H1 (cell line): ENCODE data around the gene MVD. TPM values are rescaled to one million over a fixed set of nuclear protein-coding genes. Genes with fewer than 3 reads are reported as not detected.

ENCODE experiments used
- CTCF ChIA-PET: fragments of 300-600 bp; sonication (Branson Sonifier 250); formaldehyde crosslinking; loops from one replicate; lab custom pipeline; 2021; ENCODE audit not compliant: partially characterized antibody; lab: Charles Lee
- POLR2A ChIA-PET: fragments of 300-600 bp; sonication (Branson Sonifier 250); formaldehyde crosslinking; loops from one replicate; lab custom pipeline; 2021; ENCODE audit warnings: inconsistent platforms; ENCODE audit not compliant: partially characterized antibody; lab: Charles Lee
- DNase-seq, 2 experiments: peaks; one replicate each; pipeline versions ENCODE4 v3.0.0 to v3.0.0-alpha.2; 2010 to 2022; ENCODE audit warnings: low spot score in 2 of 2, low read depth in 1 of 2, mixed read lengths in 1 of 2
- FAIRE-seq: peaks from 2 replicates; lab custom pipeline; 2011; peaks lifted over from hg19 to GRCh38; lab: Jason Lieb, UNC
- H2AFZ ChIP-seq: 2 replicates; pipeline ENCODE4 v1.8.1; 2012; ENCODE audit warnings: low read length, inconsistent platforms
- H2AK5ac ChIP-seq: 2 replicates; pipeline ENCODE4 v1.6.1; 2013; ENCODE audit warnings: low read depth, low read length
- H2BK120ac ChIP-seq: replicated peaks from 2 replicates; pipeline ENCODE3; 2013; ENCODE audit warnings: low read depth, low read length, inconsistent platforms
- H2BK12ac ChIP-seq: 2 replicates; pipeline ENCODE4 v1.6.1; 2013; ENCODE audit warnings: low read depth, low read length
- H2BK15ac ChIP-seq: 2 replicates; pipeline ENCODE4 v1.6.1; 2013; ENCODE audit warnings: low read length
- H2BK20ac ChIP-seq: 2 replicates; pipeline ENCODE4 v1.6.1; 2013; ENCODE audit warnings: low read length
- H2BK5ac ChIP-seq: 2 replicates; pipeline ENCODE4 v1.6.1; 2013; ENCODE audit warnings: low read depth, low read length
- H3K14ac ChIP-seq: 2 replicates; pipeline ENCODE4 v1.6.1; 2013; ENCODE audit warnings: inconsistent platforms; ENCODE audit not compliant: insufficient read length
- H3K18ac ChIP-seq: 2 replicates; pipeline ENCODE4 v1.6.1; 2013; ENCODE audit warnings: low read length; ENCODE audit errors: extremely low read depth
- H3K23ac ChIP-seq: 2 replicates; pipeline ENCODE4 v1.6.1; 2013; ENCODE audit warnings: inconsistent platforms; ENCODE audit not compliant: insufficient read length
- H3K23me2 ChIP-seq: 2 replicates; pipeline ENCODE4 v1.6.1; 2013; ENCODE audit warnings: low read depth, low read length
- H3K27ac ChIP-seq: 2 replicates; pipeline ENCODE4 v1.6.1; 2011; ENCODE audit warnings: low read depth, low read length, inconsistent platforms
- H3K27me3 ChIP-seq, 4 experiments: replicated peaks in 1 of 4; 1 replicate in 1 of 4; 2 replicates in 3 of 4; pipeline versions ENCODE4 v1.6.1 to v1.8.1; 2011 to 2013; ENCODE audit warnings: low read length in 3 of 4, mild to moderate bottlenecking in 3 of 4, inconsistent platforms in 2 of 4, mixed read lengths in 2 of 4, moderate library complexity in 1 of 4; ENCODE audit not compliant: control insufficient read depth in 3 of 4, insufficient read depth in 3 of 4; ENCODE audit errors: extremely low read depth in 1 of 4
- H3K36me3 ChIP-seq, 4 experiments: 2 replicates each; pipeline versions ENCODE4 v1.6.1 to v1.8.1; 2011 to 2013; ENCODE audit warnings: mild to moderate bottlenecking in 4 of 4, low read length in 3 of 4, moderate library complexity in 2 of 4, control low read depth in 1 of 4, inconsistent platforms in 1 of 4; ENCODE audit not compliant: insufficient read depth in 4 of 4, control insufficient read depth in 2 of 4
- H3K4ac ChIP-seq: replicated peaks from 2 replicates; pipeline ENCODE3; 2013; ENCODE audit warnings: low read length, low read depth, mixed read lengths, inconsistent platforms; ENCODE audit not compliant: insufficient read length
- H3K4me1 ChIP-seq, 4 experiments: replicated peaks in 1 of 4; 1 replicate in 1 of 4; 2 replicates in 3 of 4; pipeline versions ENCODE4 v1.6.1 to v1.8.1; 2011 to 2013; ENCODE audit warnings: low read length in 3 of 4, inconsistent platforms in 2 of 4, mixed read lengths in 1 of 4; ENCODE audit not compliant: insufficient read depth in 4 of 4, control insufficient read depth in 3 of 4
- H3K4me2 ChIP-seq, 2 experiments: 2 replicates each; pipeline versions ENCODE4 v1.6.1 to v1.8.1; 2011 to 2013; ENCODE audit warnings: low read depth in 2 of 2, low read length in 2 of 2, control low read depth in 1 of 2, inconsistent platforms in 1 of 2, mild to moderate bottlenecking in 1 of 2; ENCODE audit not compliant: insufficient read depth in 1 of 2
- H3K4me3 ChIP-seq, 4 experiments: fragments of 200-600, 300-600 bp in 1 of 4; sonication (generic), shearing (Covaris generic), sonication (Bioruptor Twin) in 1 of 4; 2 replicates each; pipeline versions ENCODE4 v1.5.1 to v1.8.1; 2011 to 2016; ENCODE audit warnings: low read length in 4 of 4, low read depth in 3 of 4, control low read depth in 2 of 4, inconsistent platforms in 2 of 4, mild to moderate bottlenecking in 2 of 4, mixed read lengths in 1 of 4, moderate library complexity in 1 of 4; ENCODE audit not compliant: insufficient read depth in 2 of 4; ENCODE audit errors: extremely low read depth in 1 of 4
- H3K56ac ChIP-seq: replicated peaks from 2 replicates; pipeline ENCODE3; 2013; ENCODE audit warnings: low read depth, mild to moderate bottlenecking, mixed read lengths, low read length, inconsistent platforms; ENCODE audit not compliant: insufficient read length
- H3K79me1 ChIP-seq: 2 replicates; pipeline ENCODE4 v1.6.1; 2013; ENCODE audit warnings: low read depth, low read length, control low read depth
- H3K79me2 ChIP-seq, 2 experiments: 2 replicates each; pipeline versions ENCODE4 v1.6.1 to v1.8.1; 2012 to 2013; ENCODE audit warnings: low read length in 2 of 2, mild to moderate bottlenecking in 2 of 2, inconsistent platforms in 1 of 2; ENCODE audit not compliant: insufficient read depth in 2 of 2, control insufficient read depth in 1 of 2
- H3K9ac ChIP-seq, 4 experiments: replicated peaks in 1 of 4; 1 replicate in 1 of 4; 2 replicates in 3 of 4; pipeline versions ENCODE4 v1.6.1 to v1.8.1; 2011 to 2013; ENCODE audit warnings: low read depth in 3 of 4, low read length in 3 of 4, control low read depth in 2 of 4, mild to moderate bottlenecking in 2 of 4, moderate library complexity in 2 of 4, inconsistent platforms in 1 of 4; ENCODE audit errors: extremely low read depth in 1 of 4
- H3K9me3 ChIP-seq, 2 experiments: 2 replicates each; pipeline versions ENCODE4 v1.6.1 to v1.8.1; 2012 to 2013; ENCODE audit warnings: mild to moderate bottlenecking in 2 of 2, moderate library complexity in 2 of 2, control low read depth in 1 of 2, inconsistent platforms in 1 of 2, low read depth in 1 of 2, low read length in 1 of 2, mixed read lengths in 1 of 2; ENCODE audit not compliant: insufficient read depth in 2 of 2
- H4K20me1 ChIP-seq, 2 experiments: replicated peaks in 1 of 2; 2 replicates each; pipeline versions ENCODE3 to v1.8.1; 2011 to 2013; ENCODE audit warnings: inconsistent platforms in 2 of 2, low read length in 2 of 2, mild to moderate bottlenecking in 1 of 2; ENCODE audit not compliant: insufficient read depth in 2 of 2, control insufficient read depth in 1 of 2
- H4K5ac ChIP-seq: 2 replicates; pipeline ENCODE4 v1.6.1; 2013; ENCODE audit warnings: low read length, low read depth, mixed read lengths, inconsistent platforms; ENCODE audit not compliant: insufficient read length
- H4K8ac ChIP-seq: 2 replicates; pipeline ENCODE4 v1.8.0; 2013; ENCODE audit warnings: mild to moderate bottlenecking, moderate library complexity, low read length, inconsistent platforms; ENCODE audit not compliant: insufficient read depth; ENCODE audit errors: extremely low read depth
- H4K91ac ChIP-seq: replicated peaks from 2 replicates; pipeline ENCODE3; 2013; ENCODE audit warnings: low read length, mixed read lengths, inconsistent platforms; ENCODE audit not compliant: insufficient read length
- CHD2 ChIP-seq: IDR thresholded peaks from 2 replicates; pipeline ENCODE4 v1.6.1; 2012; ENCODE audit warnings: low read length, improper control_type of control experiment
- CTCF ChIP-seq, 3 experiments: IDR thresholded peaks; 1 replicate in 2 of 3; 2 replicates in 1 of 3; pipeline versions ENCODE4 v1.5.1 to v1.6.1; 2011; ENCODE audit warnings: low read length in 3 of 3, mild to moderate bottlenecking in 3 of 3, inconsistent platforms in 2 of 3, low read depth in 1 of 3, moderate library complexity in 1 of 3; ENCODE audit not compliant: insufficient read depth in 1 of 3; ENCODE audit errors: control extremely low read depth in 1 of 3
- HDAC6 ChIP-seq: IDR thresholded peaks from one replicate; pipeline ENCODE4 v1.7.1; 2012; ENCODE audit warnings: low read depth, mild to moderate bottlenecking, inconsistent platforms, low read length, moderate library complexity
- JUND ChIP-seq: IDR thresholded peaks from 2 replicates; pipeline ENCODE4 v1.6.1; 2011; ENCODE audit warnings: mild to moderate bottlenecking, improper control_type of control experiment, low read length
- KDM1A ChIP-seq: fragments of 200-600, 300-600 bp; sonication (generic); IDR thresholded peaks from 2 replicates; pipeline ENCODE4 v1.7.1; 2016; ENCODE audit warnings: mild to moderate bottlenecking, low read length, borderline replicate concordance
- NRF1 ChIP-seq: IDR thresholded peaks from 2 replicates; pipeline ENCODE4 v1.6.1; 2011; ENCODE audit warnings: mild to moderate bottlenecking, low read depth, low read length, improper control_type of control experiment
- PHF8 ChIP-seq: fragments of 200-600 bp; sonication (generic); conservative IDR thresholded peaks from 2 replicates; pipeline ENCODE4 v1.7.1; 2012; ENCODE audit warnings: low read depth, mild to moderate bottlenecking, inconsistent platforms, low read length, moderate library complexity
- POLR2A ChIP-seq, 2 experiments: IDR thresholded peaks; 1 replicate in 1 of 2; 2 replicates in 1 of 2; pipeline ENCODE4 v1.6.1; 2011; ENCODE audit warnings: low read depth in 2 of 2, low read length in 2 of 2, mild to moderate bottlenecking in 2 of 2; ENCODE audit errors: control extremely low read depth in 1 of 2
- POLR2AphosphoS5 ChIP-seq: IDR thresholded peaks from 2 replicates; pipeline ENCODE4 v1.6.1; 2011; ENCODE audit warnings: low read depth, low read length
- RAD21 ChIP-seq, 2 experiments: IDR thresholded peaks in 1 of 2; conservative IDR thresholded peaks in 1 of 2; 2 replicates each; pipeline ENCODE4 v1.6.1; 2011; ENCODE audit warnings: low read depth in 2 of 2, low read length in 2 of 2, improper control_type of control experiment in 1 of 2, inconsistent platforms in 1 of 2, mild to moderate bottlenecking in 1 of 2, moderate library complexity in 1 of 2
- SP1 ChIP-seq: IDR thresholded peaks from 2 replicates; pipeline ENCODE4 v1.6.1; 2011; ENCODE audit warnings: low read depth, low read length
- SP4 ChIP-seq: IDR thresholded peaks from 2 replicates; pipeline ENCODE4 v1.6.1; 2012; ENCODE audit warnings: low read length, inconsistent platforms
- ZNF274 ChIP-seq: IDR thresholded peaks from 2 replicates; pipeline ENCODE4 v1.7.0; 2012; ENCODE audit warnings: low read length, borderline replicate concordance; ENCODE audit errors: extremely low read depth
- WGBS, 2 experiments: shearing (Covaris generic) in 1 of 2; methylation state at CpG; one replicate each; pipeline versions ENCODE4 v1.1.6 to v1.1.7; 2013 to 2015; ENCODE audit warnings: low lambda C conversion rate in 2 of 2, mixed read lengths in 2 of 2, inconsistent platforms in 1 of 2, low coverage in 1 of 2, missing lambda C conversion rate in 1 of 2; ENCODE audit not compliant: insufficient replicate concordance in 2 of 2, insufficient coverage in 1 of 2, insufficient read length in 1 of 2; ENCODE audit errors: extremely low coverage in 1 of 2, missing lambda C conversion rate in 1 of 2; 5-methylcytosine and 5-hydroxymethylcytosine counted together
- polyA plus RNA-seq, 7 experiments: library from polyadenylated mRNA; depleted of rRNA in 3 of 7; stranded (reverse) in 5 of 7; unstranded in 2 of 7; fragments of >200 nt in 5 of 7; fragments of 200-250 nt in 2 of 7; gene quantifications; 1 replicate in 5 of 7; 2 replicates in 1 of 7; 4 replicates in 1 of 7; pipeline versions ENCODE4 v1.2.1 to v1.2.3, GENCODE V29; 2011 to 2013; ENCODE audit warnings: missing spikeins in 2 of 7, mixed read lengths in 2 of 7
- total RNA-seq: library from RNA; stranded (reverse); fragmentation: NEBNext Ultra II Directional; extraction: Animal tissue kit (Norgen Biotek cat#: 25700); gene quantifications from 2 replicates; pipeline ENCODE4 v1.2.1, GENCODE V29; 2021

Gene MVD
- total and polyA plus RNA-seq, 2 of the 8 experiments (the other 6 are each of a cell fraction or from before 2014, with no cell fraction given): 47.2 to 77.3 TPM

GRCh38 chr16:88677721-88678120 lies 14.8 kb upstream of the MVD start:
- no peak overlapping the region for H3K4ac ChIP-seq
- CTCF ChIA-PET: interaction anchor here (0.8 to 9.7 kb wide), 3 partner anchors 9 to 68 kb away, joined by 3 to 87 read pairs (median 3); partner anchors contain the start of gene SNAI3
- H3K36me3 ChIP-seq: no peaks in the 10 kb centered on the region
- WGBS, 2 experiments: 89% methylated on average over 13 of the region's 13 CpGs; no CpG with 5 or more reads in 1 of the 2 experiments
- H3K79me2 ChIP-seq: no peaks in the 10 kb centered on the region
- no peak overlapping the region for H3K18ac ChIP-seq
- H2BK15ac ChIP-seq: no peak overlapping the region
- H3K27ac ChIP-seq: no peak overlapping the region
- H3K4me1 ChIP-seq: no peaks in the 10 kb centered on the region
- H4K5ac ChIP-seq: no peak overlapping the region
- no peak overlapping the region for H2AFZ ChIP-seq
- H2AK5ac ChIP-seq: no peak overlapping the region
- no peaks in the 10 kb centered on the region for H3K27me3 ChIP-seq
- no peak overlapping the region for H3K4me3 ChIP-seq
- no peaks in the 10 kb centered on the region for H3K9me3 ChIP-seq
- no peaks in the 10 kb centered on the region for H3K23me2 ChIP-seq
- H3K79me1 ChIP-seq: no peaks in the 10 kb centered on the region
- peaks cover 0 to 4% of the 10 kb centered on the region in 2 experiments for H4K20me1 ChIP-seq
- DNase-seq (no peak), FAIRE-seq (no peak)
- H3K4me2 ChIP-seq: no peak overlapping the region
- no peak overlapping the region for H2BK20ac ChIP-seq
- H4K91ac ChIP-seq: no peak overlapping the region
- 0 out of 2 replicates have a peak overlapping the region, but pooled peaks have one; percentile 16 for H4K8ac ChIP-seq
- no peak overlapping the region for H2BK5ac ChIP-seq
- no peak overlapping the region for H2BK12ac ChIP-seq
- no peak overlapping the region for H3K14ac ChIP-seq
- H3K56ac ChIP-seq: no peak overlapping the region
- POLR2A ChIA-PET: interaction anchor here (1.0 to 1.9 kb wide), 3 partner anchors 9 to 61 kb away, joined by 3 to 8 read pairs (median 3); no protein-coding TSS in a partner anchor
- no peak overlapping the region for H3K23ac ChIP-seq
- H3K9ac ChIP-seq: no peak overlapping the region
- H2BK120ac ChIP-seq: no peak overlapping the region
- TF ChIP-seq POLR2AphosphoS5 (no peak), HDAC6 (no peak), CHD2 (no peak), JUND (no peak), ZNF274 (no peak), CTCF (IDR thresholded peaks at IDR 0.05; ENCODE audit: control extremely low read depth in 1 of 3, insufficient read depth in 1 of 3, low read depth in 1 of 3, low read length in 3 of 3) (no peak), PHF8 (no peak), POLR2A (IDR thresholded peaks at IDR 0.05; ENCODE audit: control extremely low read depth in 1 of 2, low read depth in 2 of 2, low read length in 2 of 2) (no peak), NRF1 (no peak), KDM1A (no peak), SP1 (no peak), SP4 (no peak), RAD21 (IDR thresholded peaks at IDR 0.05 in 1 of 2, conservative IDR thresholded peaks at IDR 0.05 in 1 of 2; ENCODE audit: low read depth in 2 of 2, low read length in 2 of 2) (no peak)
